ENCODE data around the gene USP34.

DNA sequence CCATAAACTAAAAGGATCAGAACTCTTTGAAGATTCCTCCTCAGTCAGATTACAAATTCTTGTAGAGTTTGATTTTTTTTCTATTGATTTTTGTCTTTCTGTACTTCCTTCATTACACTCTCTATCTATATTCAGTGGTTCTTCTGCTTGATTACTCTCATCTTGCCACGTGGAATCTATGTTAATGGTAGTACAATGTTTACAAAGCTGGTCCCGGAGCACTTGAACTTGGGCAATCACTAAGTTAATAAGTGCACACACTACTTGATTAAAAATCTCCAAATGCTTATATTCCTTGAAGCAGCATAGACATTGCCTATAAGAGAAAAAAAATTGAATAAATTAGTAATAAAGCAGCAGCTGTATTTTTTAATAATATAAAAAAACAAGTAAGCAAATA lies 65.1 kb downstream of the USP34 start:
- TF ChIP-seq, protein P1, sequence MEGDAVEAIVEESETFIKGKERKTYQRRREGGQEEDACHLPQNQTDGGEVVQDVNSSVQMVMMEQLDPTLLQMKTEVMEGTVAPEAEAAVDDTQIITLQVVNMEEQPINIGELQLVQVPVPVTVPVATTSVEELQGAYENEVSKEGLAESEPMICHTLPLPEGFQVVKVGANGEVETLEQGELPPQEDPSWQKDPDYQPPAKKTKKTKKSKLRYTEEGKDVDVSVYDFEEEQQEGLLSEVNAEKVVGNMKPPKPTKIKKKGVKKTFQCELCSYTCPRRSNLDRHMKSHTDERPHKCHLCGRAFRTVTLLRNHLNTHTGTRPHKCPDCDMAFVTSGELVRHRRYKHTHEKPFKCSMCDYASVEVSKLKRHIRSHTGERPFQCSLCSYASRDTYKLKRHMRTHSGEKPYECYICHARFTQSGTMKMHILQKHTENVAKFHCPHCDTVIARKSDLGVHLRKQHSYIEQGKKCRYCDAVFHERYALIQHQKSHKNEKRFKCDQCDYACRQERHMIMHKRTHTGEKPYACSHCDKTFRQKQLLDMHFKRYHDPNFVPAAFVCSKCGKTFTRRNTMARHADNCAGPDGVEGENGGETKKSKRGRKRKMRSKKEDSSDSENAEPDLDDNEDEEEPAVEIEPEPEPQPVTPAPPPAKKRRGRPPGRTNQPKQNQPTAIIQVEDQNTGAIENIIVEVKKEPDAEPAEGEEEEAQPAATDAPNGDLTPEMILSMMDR (IDR thresholded peaks at IDR 0.05): no peak
- no peak for TF ChIP-seq POLR2A (IDR thresholded peaks at IDR 0.05)
